Measurements from ENCODE around the gene MMP7.

The MMP7 gene

GRCh38 chr11:102513869-102514268 is 16.7 kb downstream of the MMP7 start:
- Histone ChIP-seq H3K27ac (ENCODE audit: extremely low read depth, low read depth, low read length) (no peak overlapping the region), H3K36me3 (ENCODE audit: control insufficient read depth in 2 of 2, insufficient read depth in 1 of 2, low read length in 2 of 2) (no peaks in the 10 kb centered on the region), H3K4me1 (ENCODE audit: control insufficient read depth, insufficient read depth, low read length) (0 out of 2 replicates have a peak, but pooled peaks cover 2% of the 10 kb centered on the region), H3K9me3 (ENCODE audit: control insufficient read depth, insufficient read depth, low read depth, low read length) (no peaks in the 10 kb centered on the region), H3K4me3 (ENCODE audit: low read depth, low read length) (no peak overlapping the region)
- ChIA-PET CTCF (interaction anchor here (0.7 to 3.0 kb wide), 2 partner anchors 29 to 123 kb away, joined by 3 to 8 read pairs; no protein-coding TSS in a partner anchor), POLR2A (interaction anchor here (0.6 kb wide), 1 partner anchor 153 kb away, joined by 3 read pairs; no protein-coding TSS in a partner anchor)
- TF ChIP-seq BCL11B (tag by site-specific recombination; IDR thresholded peaks at IDR 0.05; ENCODE audit: low read depth) (no peak), ZNF335 (tag by site-specific recombination; conservative IDR thresholded peaks at IDR 0.05) (peak; percentile 81), HOXD13 (CRISPR knock-in tag; IDR thresholded peaks at IDR 0.05; ENCODE audit: borderline replicate concordance) (no peak), ZNF510 (tag by site-specific recombination; IDR thresholded peaks at IDR 0.05; ENCODE audit: insufficient replicate concordance) (no peak), OSR2 (tag by site-specific recombination; IDR thresholded peaks at IDR 0.05) (no peak), ZNF692 (tag by site-specific recombination; IDR thresholded peaks at IDR 0.05) (0 out of 2 replicates have a peak, but pooled peaks have one; percentile 20), ZNF155 (tag by site-specific recombination; IDR thresholded peaks at IDR 0.05) (no peak), ZNF843 (tag by site-specific recombination; IDR thresholded peaks at IDR 0.05) (no peak)

GRCh38 chr11:102510439-102511135 is 20.0 kb downstream of the MMP7 start:
- Histone ChIP-seq H3K9me3 (ENCODE audit: control insufficient read depth, insufficient read depth, low read depth, low read length) (no peaks in the 10 kb centered on the region), H3K27ac (ENCODE audit: extremely low read depth, low read depth, low read length) (no peak overlapping the region), H3K4me1 (ENCODE audit: control insufficient read depth, insufficient read depth, low read length) (0 out of 2 replicates have a peak, but pooled peaks cover 2% of the 10 kb centered on the region), H3K4me3 (ENCODE audit: low read depth, low read length) (no peak overlapping the region), H3K36me3 (ENCODE audit: control insufficient read depth in 2 of 2, insufficient read depth in 1 of 2, low read length in 2 of 2) (no peaks in the 10 kb centered on the region)
- TF ChIP-seq ZNF548 (tag by site-specific recombination; IDR thresholded peaks at IDR 0.05) (no peak), ZNF138 (tag by site-specific recombination; IDR thresholded peaks at IDR 0.05; ENCODE audit: borderline replicate concordance) (no peak), ZNF518A (tag by site-specific recombination; conservative IDR thresholded peaks at IDR 0.05; ENCODE audit: low read depth) (no peak), BCL11B (tag by site-specific recombination; IDR thresholded peaks at IDR 0.05; ENCODE audit: low read depth) (no peak), MEIS1 (CRISPR knock-in tag; IDR thresholded peaks at IDR 0.05; ENCODE audit: borderline replicate concordance) (no peak), TRIM28 (IDR thresholded peaks at IDR 0.05; ENCODE audit: borderline replicate concordance, low read length) (no peak), ELK4 (IDR thresholded peaks at IDR 0.05; ENCODE audit: borderline replicate concordance, low read depth, low read length) (no peak), ZNF157 (tag by site-specific recombination; IDR thresholded peaks at IDR 0.05) (no peak), SP2 (tag by site-specific recombination; IDR thresholded peaks at IDR 0.05) (no peak), ZNF280C (tag by site-specific recombination; IDR thresholded peaks at IDR 0.05) (no peak), GLIS1 (tag by site-specific recombination; IDR thresholded peaks at IDR 0.05) (no peak), ZNF473 (tag by site-specific recombination; IDR thresholded peaks at IDR 0.05) (no peak), GFI1B (tag by site-specific recombination; IDR thresholded peaks at IDR 0.05) (no peak), ZNF488 (tag by site-specific recombination; IDR thresholded peaks at IDR 0.05) (no peak), ZNF76 (tag by site-specific recombination; IDR thresholded peaks at IDR 0.05; ENCODE audit: borderline replicate concordance, low read depth) (no peak), ZNF2 (tag by site-specific recombination; IDR thresholded peaks at IDR 0.05) (no peak)
- ChIA-PET CTCF (interaction anchor here (1.2 to 1.8 kb wide), 2 partner anchors 14 to 120 kb away, joined by 4 read pairs; no protein-coding TSS in a partner anchor), POLR2A (no interaction called here)
